HG03439 (cell line): ENCODE results near the gene NCKAP5L.
A peak's percentile ranks its signal among the peaks of the same experiment; 100 is the strongest.
"Not testable (repeated sequence)": the region's sequence is repeated elsewhere in the genome, so short reads cannot be mapped to it uniquely, and the experiment has no call there.

ENCODE experiments used
- ATAC-seq: cut with Tn5 transposase; IDR thresholded peaks from one replicate; pipeline ENCODE4 v1.9.1; 2021; ENCODE audit warnings: mild to moderate bottlenecking, moderate library complexity; ENCODE audit not compliant: unreplicated experiment

NCKAP5L gene, protein sequence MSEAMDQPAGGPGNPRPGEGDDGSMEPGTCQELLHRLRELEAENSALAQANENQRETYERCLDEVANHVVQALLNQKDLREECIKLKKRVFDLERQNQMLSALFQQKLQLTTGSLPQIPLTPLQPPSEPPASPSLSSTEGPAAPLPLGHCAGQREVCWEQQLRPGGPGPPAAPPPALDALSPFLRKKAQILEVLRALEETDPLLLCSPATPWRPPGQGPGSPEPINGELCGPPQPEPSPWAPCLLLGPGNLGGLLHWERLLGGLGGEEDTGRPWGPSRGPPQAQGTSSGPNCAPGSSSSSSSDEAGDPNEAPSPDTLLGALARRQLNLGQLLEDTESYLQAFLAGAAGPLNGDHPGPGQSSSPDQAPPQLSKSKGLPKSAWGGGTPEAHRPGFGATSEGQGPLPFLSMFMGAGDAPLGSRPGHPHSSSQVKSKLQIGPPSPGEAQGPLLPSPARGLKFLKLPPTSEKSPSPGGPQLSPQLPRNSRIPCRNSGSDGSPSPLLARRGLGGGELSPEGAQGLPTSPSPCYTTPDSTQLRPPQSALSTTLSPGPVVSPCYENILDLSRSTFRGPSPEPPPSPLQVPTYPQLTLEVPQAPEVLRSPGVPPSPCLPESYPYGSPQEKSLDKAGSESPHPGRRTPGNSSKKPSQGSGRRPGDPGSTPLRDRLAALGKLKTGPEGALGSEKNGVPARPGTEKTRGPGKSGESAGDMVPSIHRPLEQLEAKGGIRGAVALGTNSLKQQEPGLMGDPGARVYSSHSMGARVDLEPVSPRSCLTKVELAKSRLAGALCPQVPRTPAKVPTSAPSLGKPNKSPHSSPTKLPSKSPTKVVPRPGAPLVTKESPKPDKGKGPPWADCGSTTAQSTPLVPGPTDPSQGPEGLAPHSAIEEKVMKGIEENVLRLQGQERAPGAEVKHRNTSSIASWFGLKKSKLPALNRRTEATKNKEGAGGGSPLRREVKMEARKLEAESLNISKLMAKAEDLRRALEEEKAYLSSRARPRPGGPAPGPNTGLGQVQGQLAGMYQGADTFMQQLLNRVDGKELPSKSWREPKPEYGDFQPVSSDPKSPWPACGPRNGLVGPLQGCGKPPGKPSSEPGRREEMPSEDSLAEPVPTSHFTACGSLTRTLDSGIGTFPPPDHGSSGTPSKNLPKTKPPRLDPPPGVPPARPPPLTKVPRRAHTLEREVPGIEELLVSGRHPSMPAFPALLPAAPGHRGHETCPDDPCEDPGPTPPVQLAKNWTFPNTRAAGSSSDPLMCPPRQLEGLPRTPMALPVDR (N-terminal part only)

DNA sequence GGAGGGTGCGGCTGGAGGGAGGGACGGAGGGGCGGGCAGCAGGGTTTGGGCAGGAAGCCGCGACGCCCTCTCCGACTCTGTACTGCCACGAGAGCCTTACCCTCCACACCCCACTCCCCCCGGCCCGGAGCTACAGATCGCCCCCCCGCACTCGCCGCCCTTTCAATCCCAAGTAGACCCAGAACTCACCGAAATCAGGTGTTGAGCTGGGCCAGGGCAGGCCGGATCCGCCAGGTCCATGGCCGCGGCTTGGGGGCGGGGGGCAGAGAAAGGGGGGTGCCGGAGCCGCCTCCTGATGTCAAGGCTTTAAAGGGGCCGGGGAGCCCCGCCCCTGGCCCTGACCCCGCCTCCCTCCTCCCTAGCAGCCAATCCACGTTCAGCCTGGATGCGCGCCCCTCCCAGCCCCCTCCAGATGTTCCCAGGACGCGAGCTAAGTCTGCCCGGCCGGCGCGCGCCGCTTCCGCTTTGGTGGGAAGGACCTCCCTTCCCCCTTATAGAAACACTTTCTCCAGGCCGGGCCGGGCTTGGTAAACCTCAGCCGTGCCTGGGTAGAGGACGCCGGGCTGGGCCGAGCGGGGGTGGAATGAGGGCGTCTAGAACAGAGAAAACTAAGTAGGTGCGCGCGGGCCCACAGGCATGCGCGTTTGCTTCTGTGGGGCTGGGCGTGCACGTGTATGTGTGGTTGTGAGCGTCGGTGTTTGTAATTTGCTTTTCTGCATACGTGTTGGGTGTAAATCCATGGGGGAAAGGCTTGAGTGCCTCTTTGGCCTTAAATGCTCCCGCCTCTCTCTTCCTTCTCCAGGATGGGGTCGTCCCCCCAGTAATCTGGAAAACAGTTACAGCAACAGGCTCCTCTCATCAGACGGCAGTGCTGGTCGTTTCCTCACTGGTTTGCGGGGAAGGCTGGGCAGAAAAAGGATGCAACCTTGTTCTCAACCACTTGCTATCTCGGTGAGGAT is at the start of gene NCKAP5L:
TSS of gene NCKAP5L (minus strand) at position 281 of the 959 bp plus-strand sequence. CDS start 24,369 bp downstream, outside the sequence.
- peak; percentile 76 for ATAC-seq

DNA sequence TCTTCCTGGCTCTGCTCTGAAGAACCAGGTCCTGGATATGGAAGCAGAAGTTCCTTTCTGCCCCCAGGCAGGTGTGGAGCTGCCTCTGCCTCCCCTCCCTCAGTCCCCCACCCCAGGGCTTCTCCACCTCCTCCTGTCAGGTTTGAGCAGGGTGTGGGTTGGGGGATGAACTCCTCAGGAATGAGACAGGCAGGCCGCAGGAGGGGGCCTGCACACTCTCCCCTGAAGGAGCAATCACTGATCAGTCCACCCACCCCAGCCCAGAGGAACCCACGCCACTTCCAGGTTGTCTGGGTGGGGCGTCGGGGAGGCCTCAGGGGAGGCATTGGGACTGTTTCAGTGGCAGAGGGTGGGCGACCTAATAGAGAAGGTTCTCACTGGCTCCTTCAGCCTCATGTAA is 48.9 kb upstream of the NCKAP5L start:
- no peak for ATAC-seq

DNA sequence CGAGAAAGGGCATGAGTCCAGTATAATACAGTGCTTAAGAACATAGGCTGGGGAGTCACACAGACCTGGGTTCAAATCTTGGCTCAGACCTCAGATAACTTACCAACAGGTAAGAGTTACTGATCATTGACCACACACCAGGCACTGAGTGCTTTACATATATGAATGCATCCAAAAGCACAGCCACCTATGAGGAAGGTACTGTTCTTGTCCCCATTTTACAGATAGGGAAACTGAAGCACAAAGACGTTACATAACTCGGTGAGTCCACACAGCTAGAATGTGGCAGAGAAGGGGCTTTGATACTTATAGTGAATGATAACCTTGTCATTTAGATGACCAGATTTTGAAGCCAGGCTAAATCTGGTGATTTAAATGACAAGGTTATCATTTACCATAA is 47.9 kb upstream of the NCKAP5L start:
- ATAC-seq: no peak

DNA sequence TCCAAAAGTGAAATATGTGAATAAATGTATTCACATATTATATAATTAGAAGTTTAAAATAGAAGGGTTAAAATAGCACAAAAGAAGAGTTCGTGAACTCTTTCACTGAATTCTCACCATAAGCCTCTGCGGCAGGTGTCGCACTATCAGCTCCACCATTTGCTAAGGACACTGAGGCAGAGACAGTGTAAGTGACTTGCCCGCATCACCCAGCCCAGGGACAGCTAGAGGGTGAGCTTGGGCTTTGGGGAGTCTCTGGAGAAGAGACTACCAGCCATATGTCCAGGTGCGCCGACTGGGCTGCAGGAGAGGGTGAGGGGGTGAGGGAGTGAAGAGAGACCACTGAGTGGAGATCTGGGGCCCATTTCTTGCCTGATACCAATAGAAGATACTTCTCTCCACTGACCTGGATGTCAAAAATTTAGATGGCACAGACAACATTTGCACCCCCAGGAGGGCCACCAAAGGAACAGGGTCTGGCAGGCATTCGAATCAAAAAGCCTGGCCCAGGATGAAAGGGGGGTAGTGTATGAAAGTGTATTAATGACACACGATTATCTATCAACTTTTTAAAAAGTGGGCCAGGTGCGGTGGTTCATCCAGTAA is 47.0 kb upstream of the NCKAP5L start:
- no peak for ATAC-seq

DNA sequence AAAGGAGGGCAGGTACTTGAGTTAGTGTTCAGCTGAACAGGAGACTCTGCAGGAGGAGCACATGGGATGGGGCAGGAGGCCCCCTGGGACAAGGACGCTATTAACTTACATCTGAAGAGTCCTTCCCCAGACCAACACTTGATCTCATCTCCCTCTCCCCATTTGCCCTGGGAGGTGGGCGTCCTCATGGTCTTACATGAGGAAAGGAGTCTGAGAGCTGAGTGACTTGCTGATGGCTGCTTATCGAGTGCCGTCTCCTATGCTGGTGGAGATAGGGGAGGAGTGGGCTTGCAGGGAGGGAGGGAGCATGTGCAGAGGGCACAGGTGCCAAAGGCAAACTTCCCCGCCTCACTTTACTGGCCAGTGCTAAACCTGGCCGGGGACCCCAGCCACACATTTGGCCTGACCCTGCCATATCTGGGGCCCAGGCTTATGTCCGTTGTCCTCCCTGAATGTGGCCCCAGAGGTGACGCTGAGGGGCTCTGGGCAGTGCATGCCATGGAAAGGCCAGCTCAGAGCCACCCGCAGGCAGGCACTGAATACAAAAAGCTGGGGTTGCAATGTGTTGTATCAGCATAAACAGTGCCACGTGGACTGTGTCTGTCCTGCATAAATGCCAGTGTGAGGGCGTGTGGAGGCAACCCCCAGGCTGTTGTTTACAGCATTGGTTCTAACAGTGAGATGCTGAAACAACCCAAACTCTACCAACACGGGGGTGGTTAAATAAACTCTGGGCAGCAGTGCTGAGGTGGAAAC is 46.1 kb upstream of the NCKAP5L start:
- ATAC-seq: no peak

- ATAC-seq: no peak
Observed at GRCh38 chr12:49873361-49873934, 45.2 kb upstream of the NCKAP5L start.

- ATAC-seq: no peak
Observed at GRCh38 chr12:49872781-49873181, 44.6 kb upstream of the NCKAP5L start.

DNA sequence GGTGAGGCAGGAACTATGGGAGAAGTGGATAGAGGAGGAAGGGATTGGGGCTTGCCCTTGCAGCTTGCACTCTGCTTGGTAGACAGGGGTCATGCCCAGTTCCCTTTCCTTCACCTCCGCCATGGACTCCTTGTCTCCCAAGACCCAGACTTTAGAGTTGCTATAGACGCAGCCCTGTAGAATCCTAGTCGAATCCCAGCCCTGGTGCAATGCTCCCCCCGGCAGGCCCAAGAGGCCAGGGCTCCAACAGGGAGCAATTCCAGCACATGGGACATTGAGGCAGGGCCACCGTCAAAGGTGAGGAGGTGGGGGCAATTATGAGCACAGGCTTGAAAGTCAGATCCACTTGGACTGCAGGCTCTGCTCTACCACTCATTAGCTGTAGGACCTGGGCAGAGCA is 44.2 kb upstream of the NCKAP5L start:
- ATAC-seq: no peak

GRCh38 chr12:49871811-49872251 is 43.6 kb upstream of the NCKAP5L start:
- not testable (repeated sequence) for ATAC-seq

- no peak for ATAC-seq
Observed at GRCh38 chr12:49871263-49871561, 43.0 kb upstream of the NCKAP5L start.

DNA sequence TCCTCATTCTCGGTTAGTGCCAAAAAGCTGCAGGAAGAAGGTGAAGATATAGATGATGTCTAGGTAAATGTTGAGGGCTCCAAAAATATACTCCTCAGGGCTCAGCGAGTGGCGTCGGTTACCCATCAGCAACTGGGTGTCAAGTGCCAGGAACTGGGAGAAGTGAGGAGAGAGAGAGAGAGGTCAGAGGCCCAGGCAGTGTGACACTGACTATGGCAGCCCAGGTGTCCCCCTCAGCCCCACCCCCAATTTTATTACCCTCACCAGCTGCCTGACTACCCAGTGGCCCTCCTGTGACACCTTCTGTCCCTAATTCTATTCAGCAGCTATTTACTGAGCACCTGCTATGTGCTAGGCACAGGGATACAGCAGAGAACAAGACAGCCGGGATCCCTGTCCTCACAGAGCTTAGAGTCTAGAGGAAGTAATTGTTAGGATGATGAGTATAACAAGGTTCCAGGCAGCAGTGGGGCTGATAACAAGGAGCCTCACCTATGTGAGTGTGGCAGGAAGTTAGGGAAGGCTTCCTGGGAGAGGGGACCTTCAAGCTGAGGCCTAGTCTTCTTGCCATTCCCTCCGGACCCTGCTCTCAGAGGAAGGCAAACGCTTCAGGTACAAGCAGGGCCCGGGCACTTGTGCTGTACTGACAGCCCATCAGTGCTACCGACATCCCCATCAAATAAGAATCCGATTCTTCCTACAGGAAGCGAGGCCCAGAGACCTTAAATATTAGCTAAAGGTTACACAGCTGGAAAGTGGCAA is 42.5 kb upstream of the NCKAP5L start:
- ATAC-seq: no peak

GRCh38 chr12:49869816-49870500 is 41.7 kb upstream of the NCKAP5L start:
- no peak for ATAC-seq

DNA sequence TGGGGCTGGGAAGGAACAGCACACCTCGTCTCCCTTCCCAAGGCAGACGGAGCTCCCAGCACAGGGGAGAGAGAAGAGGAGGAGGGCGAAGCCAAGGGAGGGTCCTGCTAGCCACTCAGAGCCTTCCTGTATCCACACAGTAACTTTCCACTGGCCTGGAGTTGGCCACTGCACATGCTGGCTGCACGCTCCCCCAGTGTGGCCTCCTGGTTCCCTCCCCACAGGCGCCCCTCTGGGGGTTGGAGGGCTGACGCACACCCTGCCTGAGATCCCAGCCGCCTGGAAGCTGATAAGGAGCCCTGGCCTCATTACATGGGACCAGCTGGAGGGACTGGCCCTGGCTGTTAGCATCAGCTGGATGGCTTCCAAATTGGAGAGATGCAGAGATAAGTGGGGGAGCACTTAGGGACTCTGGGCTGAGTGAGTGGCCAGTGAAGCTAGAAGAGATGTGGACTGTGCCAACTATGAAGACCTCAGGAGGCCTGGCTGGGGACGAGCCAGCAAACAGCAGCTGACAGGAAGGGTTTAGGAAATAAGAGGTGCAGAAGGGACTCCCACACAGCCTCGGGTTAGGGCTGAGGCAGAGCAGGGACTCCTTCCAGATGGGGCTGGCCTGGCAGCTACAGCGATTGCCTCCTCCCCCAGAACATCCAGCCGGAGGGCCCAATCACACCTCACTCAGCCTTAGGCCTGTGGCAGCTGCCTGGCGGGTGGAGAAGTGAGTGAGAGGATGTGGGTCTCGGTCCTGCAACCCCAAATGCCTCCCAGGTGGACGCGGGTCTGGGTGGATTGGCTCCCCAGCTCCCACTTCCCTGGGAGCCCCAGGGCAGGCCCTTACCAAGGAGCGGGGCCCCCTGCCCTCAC is 41.0 kb upstream of the NCKAP5L start:
- no peak for ATAC-seq

DNA sequence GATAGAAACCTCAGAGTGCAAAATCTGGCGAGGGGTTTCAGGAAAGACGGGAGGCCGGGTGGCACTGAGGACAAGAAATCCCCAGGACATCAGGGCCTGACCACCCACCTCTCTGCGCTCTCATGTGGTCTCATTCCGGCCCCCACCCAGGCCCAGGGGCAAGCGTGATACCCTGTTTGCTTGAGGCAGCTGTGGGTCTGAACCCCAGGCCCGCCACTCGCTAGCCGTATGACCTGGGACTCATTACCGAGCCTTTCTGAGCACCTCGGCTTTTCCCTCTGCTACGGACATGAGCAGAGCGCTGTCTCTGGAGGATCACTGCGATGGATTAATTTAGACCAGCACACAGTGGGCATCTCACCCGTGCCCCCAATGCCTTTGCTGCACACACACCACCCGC is 40.2 kb upstream of the NCKAP5L start:
- no peak for ATAC-seq

DNA sequence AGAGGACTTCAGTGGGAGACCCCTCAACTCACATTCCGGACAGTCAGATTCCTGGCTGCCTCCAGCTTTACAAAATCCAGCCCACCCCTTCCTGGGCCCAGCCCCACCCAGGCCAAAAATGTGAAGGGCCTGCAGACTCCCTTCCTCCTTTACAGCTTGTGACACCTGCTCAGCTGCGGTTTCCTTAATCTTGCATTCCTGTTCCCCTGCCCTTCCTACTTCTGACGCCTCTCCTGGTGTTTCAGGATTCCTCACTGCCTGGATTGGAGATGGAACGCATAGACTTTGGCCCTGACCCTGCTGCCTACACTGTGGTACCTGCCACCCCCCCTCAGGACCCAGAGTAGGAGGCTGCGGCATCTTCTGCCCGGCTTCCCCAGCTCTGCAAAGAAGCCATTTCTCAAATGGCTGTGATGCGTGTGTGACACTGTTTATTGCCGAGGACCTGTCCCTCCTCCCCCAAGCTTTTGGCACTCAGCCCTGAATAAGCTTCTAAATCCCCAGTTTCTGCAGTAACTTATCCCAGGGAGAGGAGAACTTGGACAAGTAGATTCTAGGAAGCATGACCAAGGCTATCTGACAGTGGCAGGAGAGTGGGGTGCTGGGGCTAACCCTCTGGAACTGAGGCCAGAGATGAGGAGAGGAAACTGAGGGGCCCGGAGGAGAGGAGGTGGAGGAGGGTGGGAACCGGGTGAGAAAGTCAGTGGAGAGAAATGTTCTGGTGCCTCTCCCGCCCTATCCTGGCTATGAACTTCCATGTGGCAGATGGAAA is 39.5 kb upstream of the NCKAP5L start:
- ATAC-seq: no peak
